Measurements from ENCODE around the gene RTF1.
A peak's percentile ranks its signal among the peaks of the same experiment; 100 is the strongest.

The RTF1 gene

DNA sequence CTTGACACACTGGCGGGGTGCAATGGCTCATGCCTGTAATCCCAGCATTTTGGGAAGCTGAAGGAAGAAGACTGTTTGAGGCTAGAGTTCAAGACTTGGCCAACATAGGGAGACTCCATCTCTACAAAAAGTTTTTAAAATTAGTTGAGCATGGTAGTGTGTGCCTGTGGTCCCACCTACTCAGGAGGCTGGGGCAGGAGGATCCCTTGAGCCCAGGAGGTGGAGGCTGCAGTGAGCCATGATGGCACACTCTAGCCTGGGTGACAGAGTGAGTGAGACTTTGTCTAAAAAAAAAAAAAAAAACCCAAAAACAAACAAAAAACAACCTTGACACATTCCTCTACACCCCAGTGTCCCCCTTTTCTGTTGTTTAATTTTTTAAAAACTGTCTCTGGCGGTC is 72.7 kb downstream of the RTF1 start:
- H3K27ac ChIP-seq (ENCODE audit: low read depth, low read length), result no peak overlapping the region
- peaks cover 43% of the 10 kb centered on the region for H3K27me3 ChIP-seq (ENCODE audit: control insufficient read depth, insufficient read depth, low read length)
- no peak overlapping the region for H3K9ac ChIP-seq (ENCODE audit: low read length)
- H3K36me3 ChIP-seq (ENCODE audit: control insufficient read depth, insufficient read depth, low read length), result no peaks in the 10 kb centered on the region
- H3K9me3 ChIP-seq (ENCODE audit: control insufficient read depth, insufficient read depth, low read depth, low read length), result no peaks in the 10 kb centered on the region
- H3K4me3 ChIP-seq (ENCODE audit: low read depth, low read length), result no peak overlapping the region
- peaks cover 13% of the 10 kb centered on the region for H3K4me1 ChIP-seq (ENCODE audit: control insufficient read depth, insufficient read depth, low read length)

DNA sequence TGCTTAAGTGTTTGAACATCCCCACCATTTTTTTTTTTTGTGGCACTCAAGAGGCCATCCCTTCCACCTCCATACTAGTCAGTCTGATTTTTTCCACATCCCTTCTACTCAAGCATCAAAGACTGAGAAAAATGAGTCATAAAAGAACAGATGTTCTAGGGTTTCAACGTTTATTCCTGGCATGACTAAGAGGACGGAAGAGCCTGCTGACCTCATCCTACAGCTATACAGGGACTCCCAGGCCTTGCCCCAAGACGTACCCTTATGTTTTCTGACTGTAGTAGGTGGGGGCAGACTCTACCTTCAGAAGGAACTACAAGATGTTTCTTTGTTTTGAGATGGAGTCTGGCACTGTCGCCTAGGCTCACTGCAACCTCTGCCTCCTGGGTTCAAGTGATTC is 73.5 kb downstream of the RTF1 start:
- Histone ChIP-seq H3K4me1 (ENCODE audit: control insufficient read depth, insufficient read depth, low read length) (peaks cover 19% of the 10 kb centered on the region), H3K27ac (ENCODE audit: low read depth, low read length) (no peak overlapping the region), H3K9ac (ENCODE audit: low read length) (no peak overlapping the region), H3K4me3 (ENCODE audit: low read depth, low read length) (no peak overlapping the region), H3K9me3 (ENCODE audit: control insufficient read depth, insufficient read depth, low read depth, low read length) (no peaks in the 10 kb centered on the region), H3K36me3 (ENCODE audit: control insufficient read depth, insufficient read depth, low read length) (no peaks in the 10 kb centered on the region), H3K27me3 (ENCODE audit: control insufficient read depth, insufficient read depth, low read length) (peaks cover 50% of the 10 kb centered on the region)

DNA sequence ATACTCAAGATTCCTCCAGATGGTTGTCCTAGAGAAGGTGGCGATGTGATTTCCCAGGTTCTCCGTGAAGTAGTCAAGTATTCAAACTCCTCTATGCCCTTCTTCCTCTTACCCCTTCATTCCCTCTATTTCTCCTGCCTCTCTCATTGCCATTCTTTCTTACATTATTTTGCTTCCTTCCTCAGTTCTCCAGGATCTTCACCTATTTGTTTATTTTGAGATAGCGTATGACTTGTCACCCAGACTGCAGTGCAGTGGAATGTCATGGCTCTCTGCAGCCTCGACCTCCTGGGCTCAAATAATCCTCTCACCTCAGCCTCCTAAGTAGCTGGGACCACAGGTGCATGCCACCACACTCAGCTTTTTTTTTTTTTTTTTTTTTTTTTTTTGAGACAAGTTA is 75.0 kb downstream of the RTF1 start:
- Histone ChIP-seq H3K36me3 (ENCODE audit: control insufficient read depth, insufficient read depth, low read length) (no peaks in the 10 kb centered on the region), H3K9me3 (ENCODE audit: control insufficient read depth, insufficient read depth, low read depth, low read length) (no peaks in the 10 kb centered on the region), H3K9ac (ENCODE audit: low read length) (no peak overlapping the region), H3K27me3 (ENCODE audit: control insufficient read depth, insufficient read depth, low read length) (peaks cover 66% of the 10 kb centered on the region), H3K4me1 (ENCODE audit: control insufficient read depth, insufficient read depth, low read length) (peaks cover 28% of the 10 kb centered on the region), H3K4me3 (ENCODE audit: low read depth, low read length) (no peak overlapping the region), H3K27ac (ENCODE audit: low read depth, low read length) (no peak overlapping the region)

DNA sequence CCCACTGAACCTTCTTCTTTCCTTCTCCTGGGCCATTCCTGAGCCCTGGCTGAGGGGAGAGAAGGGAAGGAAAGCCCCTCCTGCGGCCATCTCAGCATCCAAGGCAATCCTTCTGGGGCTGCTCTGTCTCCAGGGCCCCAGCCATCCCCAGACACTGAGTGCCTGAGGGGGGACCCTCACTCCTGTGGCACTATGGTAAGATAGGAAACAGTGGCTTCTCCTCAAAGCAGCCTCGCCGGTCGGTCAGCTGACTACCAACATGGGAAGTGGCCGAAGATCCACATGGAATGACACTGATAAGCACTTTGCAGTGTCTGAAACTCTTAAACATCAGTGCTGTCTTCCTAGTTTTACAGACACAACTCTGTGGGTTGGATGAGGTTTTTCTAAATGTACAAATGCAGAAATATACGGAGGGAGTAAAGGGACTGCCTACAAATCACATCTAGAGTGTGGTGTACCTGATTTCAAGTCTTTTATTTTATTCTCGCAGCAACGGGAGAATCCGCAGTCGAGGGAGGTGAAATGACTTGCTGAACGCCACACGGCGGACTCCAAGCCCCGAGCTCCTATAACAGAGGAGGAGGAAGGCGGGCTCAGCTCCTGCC is 75.8 kb downstream of the RTF1 start:
- Histone ChIP-seq H3K4me1 (ENCODE audit: control insufficient read depth, insufficient read depth, low read length) (peaks cover 28% of the 10 kb centered on the region), H3K4me3 (ENCODE audit: low read depth, low read length) (peak overlapping the region; percentile 62), H3K36me3 (ENCODE audit: control insufficient read depth, insufficient read depth, low read length) (no peaks in the 10 kb centered on the region), H3K27me3 (ENCODE audit: control insufficient read depth, insufficient read depth, low read length) (peaks cover 74% of the 10 kb centered on the region), H3K9ac (ENCODE audit: low read length) (no peak overlapping the region), H3K9me3 (ENCODE audit: control insufficient read depth, insufficient read depth, low read depth, low read length) (no peaks in the 10 kb centered on the region), H3K27ac (ENCODE audit: low read depth, low read length) (no peak overlapping the region)

DNA sequence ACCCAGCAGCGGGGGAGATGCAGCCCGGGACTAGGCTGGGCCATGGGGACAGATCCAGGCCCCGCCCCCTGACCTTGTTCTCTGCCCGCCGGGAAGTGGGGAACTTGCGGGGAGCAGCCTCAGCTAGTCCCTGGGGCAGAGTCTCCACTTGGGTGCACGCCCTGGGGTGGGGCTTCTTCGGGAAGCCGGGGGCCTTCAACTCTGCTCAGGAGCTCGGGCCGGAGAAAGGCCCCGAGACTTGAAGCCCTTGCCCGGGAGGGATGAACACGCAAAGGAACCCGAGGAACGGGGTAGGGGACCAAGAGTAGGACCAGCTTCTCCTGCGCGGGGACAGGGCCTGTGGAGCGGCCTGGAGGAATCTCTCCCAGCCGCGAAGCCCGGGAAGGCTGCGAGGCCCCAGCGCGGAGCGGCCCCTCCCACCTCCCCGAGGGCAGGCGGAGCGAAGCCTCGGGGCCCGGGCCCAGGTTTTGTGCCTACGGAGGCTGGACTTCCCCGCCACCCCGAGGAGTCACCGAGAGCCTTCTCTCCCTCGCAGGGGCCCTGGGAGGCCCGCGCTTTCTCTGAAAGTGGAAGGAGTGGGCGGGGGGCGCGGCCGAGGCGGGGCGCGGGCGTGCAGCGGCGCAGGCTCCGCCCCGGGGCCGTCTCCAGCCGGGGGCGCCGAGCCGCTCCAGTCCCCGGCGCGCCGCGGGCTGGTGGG is 76.5 kb downstream of the RTF1 start, which contains the start of gene ITPKA:
Gene ITPKA, plus strand, starts transcription at position 670 of the 697 bp plus-strand sequence. CDS start 54 bp downstream, outside the sequence.
- Histone ChIP-seq H3K4me3 (ENCODE audit: low read depth, low read length) (peak within 1 kb of the TSS; percentile 62), H3K27ac (ENCODE audit: low read depth, low read length) (no peak within 1 kb of the TSS), H3K9me3 (ENCODE audit: control insufficient read depth, insufficient read depth, low read depth, low read length) (no peaks in the 10 kb centered on the region), H3K9ac (ENCODE audit: low read length) (peak within 1 kb of the TSS; percentile 3), H3K27me3 (ENCODE audit: control insufficient read depth, insufficient read depth, low read length) (peaks cover 80% of the 10 kb centered on the region), H3K4me1 (ENCODE audit: control insufficient read depth, insufficient read depth, low read length) (peaks cover 28% of the 10 kb centered on the region), H3K36me3 (ENCODE audit: control insufficient read depth, insufficient read depth, low read length) (no peaks in the 10 kb centered on the region)

DNA sequence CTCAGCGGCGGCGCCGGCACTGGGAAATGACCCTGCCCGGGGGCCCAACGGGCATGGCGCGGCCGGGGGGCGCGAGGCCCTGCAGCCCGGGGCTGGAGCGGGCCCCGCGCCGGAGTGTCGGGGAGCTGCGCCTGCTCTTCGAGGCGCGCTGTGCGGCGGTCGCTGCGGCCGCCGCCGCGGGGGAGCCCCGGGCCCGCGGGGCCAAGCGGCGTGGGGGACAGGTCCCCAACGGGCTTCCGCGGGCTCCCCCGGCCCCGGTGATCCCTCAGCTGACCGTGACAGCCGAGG is 77.0 kb downstream of the RTF1 start:
- no peak overlapping the region for H3K27ac ChIP-seq (ENCODE audit: low read depth, low read length)
- H3K36me3 ChIP-seq (ENCODE audit: control insufficient read depth, insufficient read depth, low read length), result no peaks in the 10 kb centered on the region
- no peaks in the 10 kb centered on the region for H3K9me3 ChIP-seq (ENCODE audit: control insufficient read depth, insufficient read depth, low read depth, low read length)
- H3K9ac ChIP-seq (ENCODE audit: low read length), result no peak overlapping the region
- H3K27me3 ChIP-seq (ENCODE audit: control insufficient read depth, insufficient read depth, low read length), result peaks cover 85% of the 10 kb centered on the region
- peaks cover 28% of the 10 kb centered on the region for H3K4me1 ChIP-seq (ENCODE audit: control insufficient read depth, insufficient read depth, low read length)
- H3K4me3 ChIP-seq (ENCODE audit: low read depth, low read length), result peak overlapping the region; percentile 62

DNA sequence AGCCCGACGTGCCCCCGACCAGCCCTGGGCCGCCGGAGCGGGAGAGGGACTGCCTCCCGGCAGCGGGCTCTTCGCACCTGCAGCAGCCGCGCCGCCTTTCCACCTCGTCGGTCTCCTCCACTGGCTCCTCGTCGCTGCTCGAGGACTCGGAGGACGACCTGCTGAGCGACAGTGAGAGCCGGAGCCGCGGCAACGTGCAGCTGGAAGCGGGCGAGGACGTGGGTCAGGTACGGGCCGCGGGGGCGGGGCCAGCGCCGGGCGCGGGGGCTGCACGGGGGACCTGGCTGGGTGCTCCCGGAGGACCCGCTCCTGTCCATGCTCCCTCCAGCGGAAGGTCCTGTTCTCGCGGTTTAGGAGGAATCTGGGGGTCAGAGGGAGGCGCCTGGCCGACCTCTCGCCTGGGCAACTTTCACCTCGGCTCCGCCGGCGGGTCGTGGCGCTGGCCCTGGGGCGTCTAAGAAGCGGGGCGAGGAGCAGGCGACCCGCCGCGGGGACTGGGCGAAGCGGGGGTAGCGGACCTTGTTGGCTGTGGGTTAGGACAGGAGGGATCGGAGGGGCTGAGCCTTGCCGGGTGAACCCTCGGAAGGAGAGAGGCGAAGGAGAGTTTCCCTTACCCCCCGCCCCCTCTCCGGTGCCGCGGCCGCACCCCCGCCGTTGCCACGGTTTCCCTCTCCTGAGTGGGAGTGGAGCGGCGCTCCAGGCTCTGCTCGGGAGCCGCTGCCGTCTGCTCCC is 77.5 kb downstream of the RTF1 start:
- H3K27me3 ChIP-seq (ENCODE audit: control insufficient read depth, insufficient read depth, low read length), result peaks cover 90% of the 10 kb centered on the region
- H3K9ac ChIP-seq (ENCODE audit: low read length), result no peak overlapping the region
- peak overlapping the region; percentile 41 for H3K4me3 ChIP-seq (ENCODE audit: low read depth, low read length)

DNA sequence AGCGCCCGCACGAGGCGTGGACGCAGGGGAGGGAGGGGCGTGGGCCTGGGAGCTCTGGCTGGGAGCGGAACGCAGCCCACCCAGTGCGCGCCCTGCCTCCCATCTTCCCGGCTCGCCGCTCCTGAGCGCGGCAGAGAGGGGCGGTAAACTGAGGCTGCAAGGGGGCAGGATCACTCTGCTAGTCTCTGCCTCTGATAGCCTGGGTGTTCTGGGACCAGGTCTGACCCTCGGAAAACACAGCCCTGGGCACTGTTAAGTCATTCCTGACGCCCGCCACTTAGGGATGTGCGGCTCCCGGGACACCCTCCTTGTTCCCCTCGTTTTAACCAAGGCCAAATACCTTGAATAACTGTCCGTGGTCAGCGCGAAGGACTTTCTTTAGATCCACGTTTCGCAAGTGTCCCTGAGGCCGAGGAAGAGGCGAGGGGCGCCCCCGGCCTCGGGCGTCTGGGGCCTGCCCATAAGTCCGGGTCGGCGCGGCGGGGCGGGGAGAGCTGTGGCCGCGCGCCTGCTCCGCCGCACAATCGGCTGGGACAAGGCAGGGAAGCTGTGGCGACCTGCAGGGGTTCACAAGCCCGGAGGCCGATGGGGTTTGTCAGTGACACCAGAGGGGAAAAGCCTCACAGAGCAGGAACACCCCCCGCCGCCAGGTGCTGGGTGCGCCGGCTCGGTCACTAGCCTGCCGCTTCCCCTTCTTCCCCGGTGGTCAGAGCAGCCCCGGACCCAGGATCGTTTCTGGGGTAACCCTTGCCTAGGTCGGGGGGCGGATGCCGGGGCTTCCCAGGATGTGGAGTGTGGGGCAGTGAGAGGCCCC is 78.2 kb downstream of the RTF1 start:
- Histone ChIP-seq H3K4me3 (ENCODE audit: low read depth, low read length) (peak overlapping the region; percentile 41), H3K4me1 (ENCODE audit: control insufficient read depth, insufficient read depth, low read length) (peaks cover 28% of the 10 kb centered on the region), H3K27ac (ENCODE audit: low read depth, low read length) (no peak overlapping the region), H3K9me3 (ENCODE audit: control insufficient read depth, insufficient read depth, low read depth, low read length) (no peaks in the 10 kb centered on the region), H3K9ac (ENCODE audit: low read length) (no peak overlapping the region), H3K27me3 (ENCODE audit: control insufficient read depth, insufficient read depth, low read length) (peaks cover 98% of the 10 kb centered on the region), H3K36me3 (ENCODE audit: control insufficient read depth, insufficient read depth, low read length) (no peaks in the 10 kb centered on the region)

More for the DNA sequence above, 77.5 kb downstream of the RTF1 start:
- H3K36me3 ChIP-seq (ENCODE audit: control insufficient read depth, insufficient read depth, low read length), result no peaks in the 10 kb centered on the region
- H3K9me3 ChIP-seq (ENCODE audit: control insufficient read depth, insufficient read depth, low read depth, low read length), result no peaks in the 10 kb centered on the region
- no peak overlapping the region for H3K27ac ChIP-seq (ENCODE audit: low read depth, low read length)
- H3K4me1 ChIP-seq (ENCODE audit: control insufficient read depth, insufficient read depth, low read length), result peaks cover 28% of the 10 kb centered on the region

DNA sequence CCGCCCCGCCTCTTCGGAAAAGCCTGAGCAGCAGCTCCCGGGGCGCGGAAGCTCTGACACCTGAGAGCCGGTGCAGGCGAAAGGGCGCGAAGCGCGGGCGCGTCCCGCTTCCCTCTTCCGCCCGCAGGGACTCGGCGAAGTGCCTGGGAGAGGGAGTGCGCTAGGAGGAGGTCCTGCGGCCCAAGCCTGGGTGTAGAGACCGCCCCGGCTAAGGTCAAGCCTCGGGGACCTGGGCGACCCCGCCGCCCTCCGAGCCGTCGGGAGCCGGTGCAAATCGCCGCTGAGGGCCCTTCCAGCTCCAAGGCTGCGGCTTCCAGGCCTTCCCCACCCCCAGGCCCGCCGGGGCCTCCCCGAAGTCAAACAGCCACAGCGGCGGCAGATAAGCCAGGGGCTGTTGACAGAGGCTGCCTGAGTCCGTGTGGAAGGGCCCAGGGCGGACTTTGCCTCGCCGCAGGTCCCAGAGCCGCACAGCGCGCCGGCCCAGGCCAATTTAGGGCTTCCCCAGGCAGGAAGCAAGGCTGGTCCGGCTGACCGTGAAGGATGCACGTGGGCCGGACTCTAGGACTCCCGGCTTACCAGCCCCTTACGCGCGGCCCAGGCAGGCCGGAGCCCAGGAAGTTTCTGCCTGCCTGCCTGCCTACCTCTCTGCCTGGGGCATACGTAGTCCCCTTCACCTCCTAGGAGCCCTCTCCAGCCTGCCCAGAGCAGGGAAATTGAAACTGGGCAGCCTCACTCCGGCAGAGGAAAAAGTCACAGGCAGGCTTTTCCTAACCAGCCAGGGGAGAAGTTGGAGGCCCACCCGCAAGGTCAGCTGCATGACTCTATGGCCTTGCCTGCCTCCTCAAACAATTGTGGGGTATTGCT is 79.1 kb downstream of the RTF1 start:
- H3K4me1 ChIP-seq (ENCODE audit: control insufficient read depth, insufficient read depth, low read length), result peaks cover 30% of the 10 kb centered on the region

DNA sequence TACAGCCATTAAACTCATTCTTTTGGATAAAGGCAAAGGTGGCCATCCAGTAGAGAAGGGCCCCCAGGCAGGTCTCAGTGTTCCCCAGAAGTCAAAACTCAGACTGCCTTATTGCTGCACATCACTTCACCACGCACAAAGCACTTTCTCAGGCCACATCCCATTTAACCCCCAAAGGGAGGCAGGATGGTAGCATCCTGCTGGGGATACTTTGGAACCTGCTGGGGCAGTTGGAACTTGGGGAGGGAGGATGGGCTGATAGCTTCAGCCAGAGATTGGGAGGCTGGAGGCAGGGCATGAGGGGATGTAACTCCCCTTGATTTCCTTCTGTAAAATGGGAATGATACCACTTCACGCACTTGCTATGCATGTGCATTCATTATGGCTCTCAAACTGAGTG is 81.8 kb downstream of the RTF1 start:
- H3K36me3 ChIP-seq (ENCODE audit: control insufficient read depth, insufficient read depth, low read length), result no peaks in the 10 kb centered on the region
- no peak overlapping the region for H3K4me3 ChIP-seq (ENCODE audit: low read depth, low read length)
- H3K27me3 ChIP-seq (ENCODE audit: control insufficient read depth, insufficient read depth, low read length), result peaks cover 100% of the 10 kb centered on the region

More for the DNA sequence above, 79.1 kb downstream of the RTF1 start:
- Histone ChIP-seq H3K27ac (ENCODE audit: low read depth, low read length) (no peak overlapping the region), H3K4me3 (ENCODE audit: low read depth, low read length) (peak overlapping the region; percentile 41), H3K9me3 (ENCODE audit: control insufficient read depth, insufficient read depth, low read depth, low read length) (no peaks in the 10 kb centered on the region), H3K9ac (ENCODE audit: low read length) (no peak overlapping the region), H3K36me3 (ENCODE audit: control insufficient read depth, insufficient read depth, low read length) (no peaks in the 10 kb centered on the region), H3K27me3 (ENCODE audit: control insufficient read depth, insufficient read depth, low read length) (peaks cover 100% of the 10 kb centered on the region)

More for the DNA sequence above, 81.8 kb downstream of the RTF1 start:
- H3K9ac ChIP-seq (ENCODE audit: low read length), result no peak overlapping the region
- no peak overlapping the region for H3K27ac ChIP-seq (ENCODE audit: low read depth, low read length)
- no peaks in the 10 kb centered on the region for H3K9me3 ChIP-seq (ENCODE audit: control insufficient read depth, insufficient read depth, low read depth, low read length)
- H3K4me1 ChIP-seq (ENCODE audit: control insufficient read depth, insufficient read depth, low read length), result peaks cover 41% of the 10 kb centered on the region
